Thyroid gland (tissue), 4 donors: ENCODE data around the gene LIMK2. TPM values are rescaled to one million over a fixed set of nuclear protein-coding genes. Genes with fewer than 3 reads are reported as not detected.

ENCODE experiments used
- DNase-seq, 2 donors: peaks; one replicate each; pipeline ENCODE4 v3.0.0-alpha.2; 2019
- H3K27ac ChIP-seq, 3 donors: fragments of 200-600 bp; sonication (generic); 1 replicate in 2 of 3; 2 replicates in 1 of 3; pipeline ENCODE4 v1.5.1; 2016 to 2019; ENCODE audit warnings: mild to moderate bottlenecking in 1 of 3, moderate library complexity in 1 of 3
- H3K27me3 ChIP-seq: fragments of 200-600 bp; sonication (generic); one replicate; pipeline ENCODE4 v1.5.1; 2019
- H3K36me3 ChIP-seq, 2 donors: fragments of 200-600 bp; sonication (generic); one replicate each; pipeline ENCODE4 v1.5.1; 2016 to 2019
- H3K4me1 ChIP-seq, 2 donors: fragments of 200-600 bp; sonication (generic); one replicate each; pipeline ENCODE4 v1.5.1; 2017 to 2019
- H3K4me3 ChIP-seq, 3 donors: fragments of 200-600 bp; sonication (generic); replicated peaks in 1 of 3; 1 replicate in 2 of 3; 2 replicates in 1 of 3; pipeline ENCODE4 v1.5.1; 2016; ENCODE audit warnings: mild to moderate bottlenecking in 1 of 3
- H3K9me3 ChIP-seq: fragments of 200-600 bp; sonication (generic); one replicate; pipeline ENCODE4 v1.5.1; 2017
- POLR2A ChIP-seq, 2 donors: fragments of 450-650 bp; IDR thresholded peaks; one replicate each; pipeline ENCODE4 v1.6.1; 2017; ENCODE audit warnings: antibody characterized with exemption in 2 of 2, mild to moderate bottlenecking in 2 of 2, moderate library complexity in 1 of 2
- WGBS, 2 donors: methylation state at CpG; one replicate each; pipeline ENCODE4 v1.1.5; 2017; 5-methylcytosine and 5-hydroxymethylcytosine counted together
- intact Hi-C: fragments of 100-400 bp; cut with DNase I; formaldehyde crosslinking; loops from one replicate; pipeline ENCODE4 v1.15.1; 2023
- small RNA-seq: library from RNA; depleted of rRNA; stranded (forward); fragments of <200 nt; gene quantifications from one replicate; pipeline ENCODE3, GENCODE V24; 2016
- total RNA-seq, 4 donors: library from RNA; depleted of rRNA; stranded (reverse); fragments of >200 nt; gene quantifications; one replicate each; pipeline ENCODE4 v1.2.3, GENCODE V29; 2016
- TF ChIP-seq, protein P1 (sequence below), 6 experiments: fragments of 200-600 bp in 3 of 6; fragments of 450-650 bp in 3 of 6; sonication (generic) in 3 of 6; IDR thresholded peaks; one replicate each; pipeline ENCODE4 v1.5.1; 2016 to 2019; ENCODE audit warnings: antibody characterized with exemption in 6 of 6, mild to moderate bottlenecking in 2 of 6, inconsistent platforms in 1 of 6, moderate library complexity in 1 of 6

LIMK2 gene
- total RNA-seq, 4 donors from 2014 or later: 85.0 to 123 (median 99.4) TPM

GRCh38 chr22:31327806-31328543 is 115.9 kb downstream of the LIMK2 start:
- intact Hi-C loops: no loop called here
- Histone ChIP-seq H3K4me3 (no peak overlapping the region), H3K27ac (no peak overlapping the region), H3K36me3 (peaks cover 37 to 55% of the 10 kb centered on the region in 2 donors), H3K27me3 (no peaks in the 10 kb centered on the region), H3K9me3 (no peaks in the 10 kb centered on the region), H3K4me1 (peaks cover 4 to 6% of the 10 kb centered on the region in 2 donors)
- 74 to 89% methylated on average over 8 to 9 of the region's 9 CpGs for WGBS, 2 donors
- TF ChIP-seq, protein P1, sequence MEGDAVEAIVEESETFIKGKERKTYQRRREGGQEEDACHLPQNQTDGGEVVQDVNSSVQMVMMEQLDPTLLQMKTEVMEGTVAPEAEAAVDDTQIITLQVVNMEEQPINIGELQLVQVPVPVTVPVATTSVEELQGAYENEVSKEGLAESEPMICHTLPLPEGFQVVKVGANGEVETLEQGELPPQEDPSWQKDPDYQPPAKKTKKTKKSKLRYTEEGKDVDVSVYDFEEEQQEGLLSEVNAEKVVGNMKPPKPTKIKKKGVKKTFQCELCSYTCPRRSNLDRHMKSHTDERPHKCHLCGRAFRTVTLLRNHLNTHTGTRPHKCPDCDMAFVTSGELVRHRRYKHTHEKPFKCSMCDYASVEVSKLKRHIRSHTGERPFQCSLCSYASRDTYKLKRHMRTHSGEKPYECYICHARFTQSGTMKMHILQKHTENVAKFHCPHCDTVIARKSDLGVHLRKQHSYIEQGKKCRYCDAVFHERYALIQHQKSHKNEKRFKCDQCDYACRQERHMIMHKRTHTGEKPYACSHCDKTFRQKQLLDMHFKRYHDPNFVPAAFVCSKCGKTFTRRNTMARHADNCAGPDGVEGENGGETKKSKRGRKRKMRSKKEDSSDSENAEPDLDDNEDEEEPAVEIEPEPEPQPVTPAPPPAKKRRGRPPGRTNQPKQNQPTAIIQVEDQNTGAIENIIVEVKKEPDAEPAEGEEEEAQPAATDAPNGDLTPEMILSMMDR (IDR thresholded peaks at IDR 0.05): no peak
- no peak for TF ChIP-seq POLR2A (IDR thresholded peaks at IDR 0.05)
- DNase-seq: no peak

GRCh38 chr22:31328544-31328960 is 116.5 kb downstream of the LIMK2 start:
- intact Hi-C loops: no loop called here
- no peak overlapping the region for H3K4me3 ChIP-seq
- H3K27me3 ChIP-seq: no peaks in the 10 kb centered on the region
- no peak for TF ChIP-seq POLR2A (IDR thresholded peaks at IDR 0.05)
- TF ChIP-seq, protein P1 (IDR thresholded peaks at IDR 0.05): no peak
- H3K27ac ChIP-seq: no peak overlapping the region
- peaks cover 37 to 57% of the 10 kb centered on the region in 2 donors for H3K36me3 ChIP-seq
- WGBS, 2 donors: 87 to 88% methylated on average over 10 to 13 of the region's 13 CpGs
- no peaks in the 10 kb centered on the region for H3K9me3 ChIP-seq
- DNase-seq: no peak
- H3K4me1 ChIP-seq: peaks cover 0 to under 1% of the 10 kb centered on the region in 2 donors

DNA sequence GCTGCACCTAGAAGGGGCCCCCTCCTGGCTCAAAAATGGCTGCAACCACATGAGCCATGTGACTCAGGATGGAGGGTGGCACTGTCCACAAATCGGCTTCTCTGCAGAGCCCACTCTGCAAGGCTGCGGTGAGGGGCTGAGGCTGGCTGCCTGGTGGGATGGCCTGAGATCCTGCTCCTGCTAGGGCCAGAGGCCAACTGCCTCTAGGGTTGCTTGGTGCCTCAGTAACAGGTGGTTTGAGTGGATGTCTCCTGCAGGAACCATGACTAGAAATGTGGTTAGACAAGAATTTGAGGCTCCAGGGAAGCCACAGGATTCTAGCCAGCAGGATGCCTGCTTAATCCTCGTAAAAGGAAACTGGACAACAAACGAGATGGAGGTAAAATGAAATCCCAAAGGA is 116.9 kb downstream of the LIMK2 start:
- no peak overlapping the region for H3K27ac ChIP-seq
- no peaks in the 10 kb centered on the region for H3K27me3 ChIP-seq
- no peak overlapping the region for H3K4me3 ChIP-seq
- intact Hi-C loops: no loop called here
- H3K36me3 ChIP-seq: peaks cover 38 to 62% of the 10 kb centered on the region in 2 donors
- no peak for DNase-seq
- WGBS, 2 donors: 88 to 91% methylated on average over 4 of the region's 4 CpGs
- no peaks in the 10 kb centered on the region for H3K4me1 ChIP-seq
- no peaks in the 10 kb centered on the region for H3K9me3 ChIP-seq
- TF ChIP-seq, protein P1 (IDR thresholded peaks at IDR 0.05): no peak
- TF ChIP-seq POLR2A (IDR thresholded peaks at IDR 0.05): no peak

Small RNA genes lying within 50 kb of the gene (small RNA-seq; reads per million reads assigned to genes)
- not detected for gene RF00019
- not detected for gene RNA5SP496
- not detected for gene RNU6-1128P

Other genes starting within 250 kb of the LIMK2 start
- 10 to 100 TPM; 14.9 to 32.8 (median 24.6) TPM for gene MORC2, start 243.5 kb upstream of the LIMK2 start, total RNA-seq
- 100 to 1,000 TPM in 1 of 4 donors, 10 to 100 TPM in 3; 81.6 to 127 (median 92.9) TPM for gene TUG1, start 243.0 kb upstream of the LIMK2 start, total RNA-seq
- gene SMTN, start 131.0 kb upstream of the LIMK2 start, total RNA-seq: 10 to 100 TPM; 46.2 to 60.3 (median 54.2) TPM
- 100 to 1,000 TPM; 208 to 501 (median 314) TPM for gene SELENOM, start 104.7 kb upstream of the LIMK2 start, total RNA-seq
- gene INPP5J, start 89.3 kb upstream of the LIMK2 start, total RNA-seq: 100 to 1,000 TPM; 180 to 665 (median 442) TPM
- 1 to 10 TPM in 1 of 4 donors, under 1 TPM in 2, not detected in 1; 0.22 to 1.9 (median 0.83) TPM for gene PLA2G3, start 71.8 kb upstream of the LIMK2 start, total RNA-seq
- gene RNF185, start 52.1 kb upstream of the LIMK2 start, total RNA-seq: 10 to 100 TPM; 56.0 to 63.1 (median 58.1) TPM
- 10 to 100 TPM; 39.8 to 88.4 (median 48.1) TPM for gene PIK3IP1, start 80.2 kb downstream of the LIMK2 start, total RNA-seq
- gene PATZ1, start 134.0 kb downstream of the LIMK2 start, total RNA-seq: 10 to 100 TPM; 33.6 to 54.7 (median 46.1) TPM
- 10 to 100 TPM; 57.7 to 67.6 (median 66.3) TPM for gene DRG1, start 187.3 kb downstream of the LIMK2 start, total RNA-seq